ENCODE results near the gene KATNAL2. TPM values are rescaled to one million over a fixed set of nuclear protein-coding genes. Genes with fewer than 3 reads are reported as not detected.

Gene KATNAL2
- total RNA-seq, 2 donors from 2014 or later = 4.2 to 6.4 TPM

GRCh38 chr18:47109720-47110119 is 192.3 kb downstream of the KATNAL2 start:
- peak overlapping the region; percentile 19 for H3K27ac Mint-ChIP-seq
- Histone ChIP-seq H3K27me3 (ENCODE audit: control insufficient read depth, insufficient read depth, low read length, poor library complexity, severe bottlenecking) (no peaks in the 10 kb centered on the region), H3K4me1 (ENCODE audit: control insufficient read depth, insufficient read depth, low read length) (peaks cover 15% of the 10 kb centered on the region), H3K9ac (ENCODE audit: extremely low read depth, low read length, poor library complexity, severe bottlenecking) (no peak overlapping the region), H3K9me3 (ENCODE audit: control insufficient read depth, low read length) (no peaks in the 10 kb centered on the region), H3K27ac (ENCODE audit: low read depth, low read length) (no peak overlapping the region), H3K36me3 (ENCODE audit: control insufficient read depth, insufficient read depth, low read length) (peaks cover 43% of the 10 kb centered on the region), H3K4me3 (ENCODE audit: low read length) (no peak overlapping the region)
- WGBS, 2 experiments (ENCODE audit: insufficient coverage in 1 of 2, insufficient read length in 1 of 2) = no CpG with 5 or more reads among the region's 1 CpG
- H3K4me1 Mint-ChIP-seq = peaks cover 52% of the 10 kb centered on the region
- no peaks in the 10 kb centered on the region for H3K9me3 Mint-ChIP-seq
- H3K27me3 Mint-ChIP-seq (ENCODE audit: insufficient read depth) = no peaks in the 10 kb centered on the region
- TF ChIP-seq, protein P1, sequence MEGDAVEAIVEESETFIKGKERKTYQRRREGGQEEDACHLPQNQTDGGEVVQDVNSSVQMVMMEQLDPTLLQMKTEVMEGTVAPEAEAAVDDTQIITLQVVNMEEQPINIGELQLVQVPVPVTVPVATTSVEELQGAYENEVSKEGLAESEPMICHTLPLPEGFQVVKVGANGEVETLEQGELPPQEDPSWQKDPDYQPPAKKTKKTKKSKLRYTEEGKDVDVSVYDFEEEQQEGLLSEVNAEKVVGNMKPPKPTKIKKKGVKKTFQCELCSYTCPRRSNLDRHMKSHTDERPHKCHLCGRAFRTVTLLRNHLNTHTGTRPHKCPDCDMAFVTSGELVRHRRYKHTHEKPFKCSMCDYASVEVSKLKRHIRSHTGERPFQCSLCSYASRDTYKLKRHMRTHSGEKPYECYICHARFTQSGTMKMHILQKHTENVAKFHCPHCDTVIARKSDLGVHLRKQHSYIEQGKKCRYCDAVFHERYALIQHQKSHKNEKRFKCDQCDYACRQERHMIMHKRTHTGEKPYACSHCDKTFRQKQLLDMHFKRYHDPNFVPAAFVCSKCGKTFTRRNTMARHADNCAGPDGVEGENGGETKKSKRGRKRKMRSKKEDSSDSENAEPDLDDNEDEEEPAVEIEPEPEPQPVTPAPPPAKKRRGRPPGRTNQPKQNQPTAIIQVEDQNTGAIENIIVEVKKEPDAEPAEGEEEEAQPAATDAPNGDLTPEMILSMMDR (conservative IDR thresholded peaks at IDR 0.05) = no peak
- peaks cover 34% of the 10 kb centered on the region for H3K36me3 Mint-ChIP-seq (ENCODE audit: low read depth)
- no peak for DNase-seq
- H3K4me3 Mint-ChIP-seq = no peak overlapping the region

GRCh38 chr18:47110492-47111274 is 193.3 kb downstream of the KATNAL2 start:
- TF ChIP-seq, protein P1 (conservative IDR thresholded peaks at IDR 0.05) = no peak
- Histone ChIP-seq H3K27ac (ENCODE audit: low read depth, low read length) (no peak overlapping the region), H3K4me3 (ENCODE audit: low read length) (no peak overlapping the region), H3K4me1 (ENCODE audit: control insufficient read depth, insufficient read depth, low read length) (peaks cover 15% of the 10 kb centered on the region), H3K9ac (ENCODE audit: extremely low read depth, low read length, poor library complexity, severe bottlenecking) (no peak overlapping the region), H3K9me3 (ENCODE audit: control insufficient read depth, low read length) (no peaks in the 10 kb centered on the region), H3K36me3 (ENCODE audit: control insufficient read depth, insufficient read depth, low read length) (peaks cover 42% of the 10 kb centered on the region), H3K27me3 (ENCODE audit: control insufficient read depth, insufficient read depth, low read length, poor library complexity, severe bottlenecking) (no peaks in the 10 kb centered on the region)
- DNase-seq = no peak
- H3K36me3 Mint-ChIP-seq (ENCODE audit: low read depth) = peaks cover 34% of the 10 kb centered on the region
- no peak overlapping the region for H3K4me3 Mint-ChIP-seq
- no peak overlapping the region for H3K27ac Mint-ChIP-seq
- H3K27me3 Mint-ChIP-seq (ENCODE audit: insufficient read depth) = no peaks in the 10 kb centered on the region
- no peaks in the 10 kb centered on the region for H3K9me3 Mint-ChIP-seq
- peaks cover 60% of the 10 kb centered on the region for H3K4me1 Mint-ChIP-seq
- 83 to 86% methylated on average over 5 to 6 of the region's 6 CpGs for WGBS, 2 experiments (ENCODE audit: insufficient coverage in 1 of 2, insufficient read length in 1 of 2)

GRCh38 chr18:47113796-47114540 is 196.6 kb downstream of the KATNAL2 start:
- no peak overlapping the region for H3K27ac ChIP-seq (ENCODE audit: low read depth, low read length)
- Mint-ChIP-seq H3K4me1 (peaks cover 64% of the 10 kb centered on the region), H3K4me3 (peak overlapping the region; percentile 14), H3K27me3 (ENCODE audit: insufficient read depth) (no peaks in the 10 kb centered on the region), H3K27ac (peak overlapping the region; percentile 88), H3K36me3 (ENCODE audit: low read depth) (peaks cover 31% of the 10 kb centered on the region), H3K9me3 (no peaks in the 10 kb centered on the region)
- peak overlapping the region; percentile 46 for H3K4me3 ChIP-seq (ENCODE audit: low read length)
- peaks cover 20% of the 10 kb centered on the region for H3K4me1 ChIP-seq (ENCODE audit: control insufficient read depth, insufficient read depth, low read length)
- peak; percentile 52 for DNase-seq
- WGBS, 2 experiments (ENCODE audit: insufficient coverage in 1 of 2, insufficient read length in 1 of 2) = 63% methylated on average over 2 of the region's 2 CpGs; no CpG with 5 or more reads in 1 of the 2 experiments
- TF ChIP-seq, protein P1 (conservative IDR thresholded peaks at IDR 0.05) = no peak
- H3K9me3 ChIP-seq (ENCODE audit: control insufficient read depth, low read length) = no peaks in the 10 kb centered on the region
- no peaks in the 10 kb centered on the region for H3K27me3 ChIP-seq (ENCODE audit: control insufficient read depth, insufficient read depth, low read length, poor library complexity, severe bottlenecking)
- H3K36me3 ChIP-seq (ENCODE audit: control insufficient read depth, insufficient read depth, low read length) = peaks cover 36% of the 10 kb centered on the region
- no peak overlapping the region for H3K9ac ChIP-seq (ENCODE audit: extremely low read depth, low read length, poor library complexity, severe bottlenecking)

Data from endodermal cell (in vitro differentiated cells).